Renal cortex interstitium (tissue), 11 donors: ENCODE results near the gene TPSB2. TPM values are rescaled to one million over a fixed set of nuclear protein-coding genes. Genes with fewer than 3 reads are reported as not detected.

Source experiments
- DNase-seq, 11 donors: peaks; one replicate each; pipeline ENCODE4 v3.0.0-alpha.2; 2013; ENCODE audit warnings: low read depth in 9 of 11, low spot score in 4 of 11; ENCODE audit errors: extremely low read depth in 1 of 11
- polyA plus RNA-seq, 3 donors: library from polyadenylated mRNA; unstranded; fragments of 120-200 nt; gene quantifications; one replicate each; pipeline ENCODE4 v1.2.1, GENCODE V29; 2013; ENCODE audit not compliant: insufficient read length in 3 of 3

TPSB2 gene
- polyA plus RNA-seq, 3 donors, result 0.37 TPM; not detected in 2

GRCh38 chr16:1223355-1224214 lies 6.4 kb downstream of the TPSB2 start:
- DNase-seq, result no peak

- DNase-seq, result no peak
Measured at GRCh38 chr16:1222553-1223354, 7.2 kb downstream of the TPSB2 start.

GRCh38 chr16:1221628-1222552 lies 8.1 kb downstream of the TPSB2 start:
- no peak for DNase-seq

GRCh38 chr16:1220841-1221627 lies 8.9 kb downstream of the TPSB2 start:
- no peak for DNase-seq

- no peak for DNase-seq
Measured at GRCh38 chr16:1220098-1220728, 9.8 kb downstream of the TPSB2 start.

GRCh38 chr16:1218930-1219611 lies 10.9 kb downstream of the TPSB2 start:
- no peak for DNase-seq

- DNase-seq, result no peak
Measured at GRCh38 chr16:1218061-1218929, 11.7 kb downstream of the TPSB2 start.

GRCh38 chr16:1217526-1217925 lies 12.5 kb downstream of the TPSB2 start:
- DNase-seq, result no peak

GRCh38 chr16:1216681-1217400 lies 13.1 kb downstream of the TPSB2 start:
- DNase-seq, result no peak

GRCh38 chr16:1216296-1216619 lies 13.7 kb downstream of the TPSB2 start:
- DNase-seq, result no peak

GRCh38 chr16:1215574-1216295 lies 14.2 kb downstream of the TPSB2 start:
- DNase-seq, result no peak

GRCh38 chr16:1214719-1215118 lies 15.3 kb downstream of the TPSB2 start:
- DNase-seq, result no peak

- no peak for DNase-seq
Measured at GRCh38 chr16:1213796-1214372, 16.1 kb downstream of the TPSB2 start.

- no peak for DNase-seq
Measured at GRCh38 chr16:1213231-1213630, 16.8 kb downstream of the TPSB2 start.

GRCh38 chr16:1212616-1213194 lies 17.3 kb downstream of the TPSB2 start:
- no peak for DNase-seq
